Measurements from ENCODE around the gene HRAS.

DNA sequence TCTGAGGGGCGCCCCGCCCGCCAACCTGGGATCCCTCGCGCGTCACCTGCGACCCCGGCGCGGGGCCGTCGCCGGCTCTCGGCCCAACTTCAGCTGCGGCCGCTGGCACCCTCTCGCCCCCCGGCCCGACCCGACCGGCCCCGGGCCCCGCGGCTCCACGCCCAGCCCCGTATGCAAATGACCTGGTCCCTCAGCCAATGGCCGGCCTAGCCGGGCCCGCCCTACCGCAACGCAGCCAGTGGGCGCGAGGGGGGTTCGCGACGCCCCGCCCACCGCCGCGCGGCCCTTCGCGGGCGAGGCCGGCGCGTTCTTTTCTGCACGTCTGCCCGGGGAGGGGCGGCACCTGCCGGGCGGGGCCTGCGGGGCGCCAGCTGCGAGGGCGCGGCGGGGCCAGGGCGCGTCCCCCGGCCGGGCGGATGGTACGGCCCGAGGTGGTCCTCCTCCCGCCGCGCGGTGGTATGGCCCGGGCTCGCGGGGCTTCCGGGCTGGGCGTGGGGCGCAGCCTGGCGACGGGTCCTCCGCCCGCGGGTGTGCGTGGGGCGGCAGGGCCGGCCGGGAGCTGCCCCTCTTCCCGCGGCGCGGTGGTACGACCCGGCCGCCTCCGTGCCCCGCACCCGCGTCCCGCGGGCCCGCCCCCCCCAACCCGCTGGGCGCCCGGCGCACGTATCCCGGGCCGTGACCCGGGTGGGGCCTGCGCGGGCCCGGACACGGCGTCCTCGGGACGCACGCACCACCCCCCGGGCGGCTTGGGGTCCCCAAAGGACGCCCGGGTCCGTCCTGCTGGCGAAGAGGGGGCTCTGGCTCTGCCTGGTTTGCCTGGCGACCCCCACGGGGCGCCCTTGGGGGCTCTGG lies 33.2 kb upstream of the HRAS start:
- TF ChIP-seq FOXM1 (IDR thresholded peaks at IDR 0.05; ENCODE audit: borderline replicate concordance) (peak; percentile 69), HDGF (IDR thresholded peaks at IDR 0.05; ENCODE audit: borderline replicate concordance) (no peak), FOXK2 (IDR thresholded peaks at IDR 0.05) (no peak), PKNOX1 (IDR thresholded peaks at IDR 0.05) (no peak), SUZ12 (IDR thresholded peaks at IDR 0.05) (no peak), SP1 (IDR thresholded peaks at IDR 0.05) (no peak), TARDBP (IDR thresholded peaks at IDR 0.05) (no peak), BHLHE40 (IDR thresholded peaks at IDR 0.05; ENCODE audit: borderline replicate concordance) (no peak), NFRKB (IDR thresholded peaks at IDR 0.05) (no peak)

Data from HEK293T (cell line).